DMS153 (cell line): ENCODE measurements around the gene CRK.

Experiments used
- DNase-seq: peaks from one replicate; lab custom pipeline; 2025; lab: John Stamatoyannopoulos, UW

CRK gene

DNA sequence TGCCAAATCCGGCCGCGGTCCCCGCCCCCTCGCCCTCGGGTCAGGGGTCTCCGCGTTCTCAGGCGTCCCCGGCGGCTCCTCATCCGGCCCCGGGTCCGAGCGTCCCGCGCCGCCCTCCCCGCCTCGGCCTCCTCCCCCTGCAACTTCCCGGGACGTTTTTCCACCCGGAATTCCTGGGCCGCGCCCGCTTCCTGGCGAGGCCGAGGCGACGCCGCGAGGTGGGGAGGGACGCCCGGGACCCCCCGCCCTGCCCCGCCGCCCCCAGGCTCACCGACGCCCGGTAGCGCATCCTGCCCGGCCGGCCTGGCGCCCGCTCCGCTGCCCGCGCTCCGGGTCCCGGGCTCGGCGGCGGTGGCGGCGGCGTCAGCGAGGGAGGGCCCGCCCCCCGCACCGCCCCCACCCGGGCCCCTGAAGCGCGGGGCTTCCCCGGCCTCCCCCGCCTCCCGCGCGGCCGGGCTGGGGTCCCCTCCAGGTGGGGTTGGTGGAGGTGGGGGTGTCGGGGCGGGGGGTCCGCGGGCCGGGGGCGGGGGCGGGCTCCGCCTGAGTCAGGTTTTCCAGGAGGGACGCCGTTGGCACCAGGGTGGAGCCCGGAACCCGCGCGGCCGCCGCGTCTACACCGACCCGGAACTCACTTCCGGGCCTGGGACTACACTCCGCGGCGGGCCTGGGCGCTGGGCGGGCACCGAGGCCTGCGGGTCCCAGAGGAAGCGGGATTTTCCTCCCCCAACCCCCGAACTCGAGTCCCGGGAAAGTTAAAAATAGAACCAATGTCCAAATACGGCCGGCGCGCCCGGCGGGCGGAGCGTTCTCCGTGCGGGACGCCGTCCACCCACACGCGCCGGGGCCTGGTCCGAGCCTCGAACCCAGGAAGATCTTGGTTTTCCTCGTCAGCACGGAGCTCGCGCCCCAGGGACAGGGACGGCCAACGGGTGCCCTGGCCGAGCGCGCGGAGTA is 29.7 kb upstream of the CRK start:
- DNase-seq, result no peak

DNA sequence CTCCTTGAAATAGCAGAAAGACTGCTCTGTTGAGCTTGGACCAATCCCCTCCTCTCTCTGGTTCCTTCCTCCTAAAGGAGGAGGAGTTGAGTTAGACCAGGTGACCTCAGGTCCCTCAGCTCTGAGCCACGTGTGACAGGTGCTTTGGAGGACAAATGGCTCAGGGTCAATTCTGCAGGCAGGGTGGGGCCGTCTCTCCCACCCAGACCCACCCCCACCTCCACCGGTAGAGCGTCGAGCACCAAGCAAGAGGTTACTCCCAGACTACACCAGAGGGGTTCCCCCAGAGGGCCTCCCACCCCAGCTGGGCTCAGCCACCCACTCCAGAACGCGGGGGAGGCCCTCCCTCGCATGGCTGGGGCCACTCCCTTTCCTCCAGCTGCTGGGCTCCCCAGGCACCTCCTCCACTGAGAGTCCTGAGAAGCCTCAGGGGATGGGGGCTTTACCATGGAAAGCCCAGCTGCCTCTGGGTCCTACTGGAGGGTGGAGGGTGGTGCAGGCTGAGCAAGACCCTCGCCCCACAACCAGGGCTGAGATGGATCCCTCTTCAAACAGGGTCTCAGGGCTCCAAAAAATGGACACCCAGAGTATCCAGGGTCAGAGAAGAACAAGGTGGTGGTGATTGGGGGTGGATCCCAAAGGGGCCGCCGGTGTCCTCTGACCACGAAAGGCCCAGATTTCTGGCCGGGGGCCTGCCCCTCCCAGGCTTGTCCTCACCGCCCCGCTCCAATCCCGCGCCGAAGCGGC is 28.8 kb upstream of the CRK start:
- peak; percentile 16 for DNase-seq

DNA sequence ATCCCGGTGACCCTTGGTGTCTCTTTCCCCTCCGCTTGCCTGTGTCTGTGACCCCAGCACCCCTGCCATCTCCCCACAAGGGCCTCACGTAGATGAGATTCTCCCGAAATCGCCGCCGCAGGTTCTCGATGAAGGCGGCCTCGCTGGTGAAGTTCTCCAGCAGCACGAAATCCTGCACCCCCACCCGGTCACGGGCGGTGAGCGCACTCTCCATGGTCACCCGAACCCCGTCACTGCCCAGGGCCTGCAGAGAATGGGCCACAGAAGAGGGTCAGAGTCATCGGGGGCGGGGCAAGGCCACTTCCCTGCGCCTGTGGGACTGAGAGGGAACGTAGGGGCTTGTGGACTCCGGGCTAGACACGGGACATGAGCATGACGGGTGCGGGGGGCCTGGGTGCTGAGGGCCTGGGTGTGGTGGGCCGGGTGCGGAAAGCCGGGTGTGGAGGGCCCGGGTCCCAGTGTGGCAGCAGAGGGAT is 28.1 kb upstream of the CRK start:
- DNase-seq, result no peak

DNA sequence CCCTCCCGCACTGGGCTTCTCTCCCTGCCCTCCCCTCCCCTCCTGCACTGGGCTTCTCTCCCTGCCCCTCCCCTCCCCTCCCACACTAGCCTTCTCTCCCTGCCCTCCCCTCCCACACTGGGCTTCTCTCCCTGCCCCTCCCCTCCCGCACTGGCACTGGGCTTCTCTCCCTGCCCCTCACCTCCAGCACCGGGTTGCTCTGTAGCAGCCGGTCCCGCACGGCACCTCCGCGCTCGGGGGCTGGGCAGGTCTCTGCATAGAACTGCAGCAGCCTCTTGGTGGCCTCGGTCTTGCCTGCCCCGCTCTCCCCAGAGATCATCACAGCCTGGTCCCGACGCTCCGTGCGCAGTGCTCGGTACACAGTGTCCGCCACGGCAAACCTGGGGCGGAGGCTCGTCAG is 26.6 kb upstream of the CRK start:
- DNase-seq, result no peak

DNA sequence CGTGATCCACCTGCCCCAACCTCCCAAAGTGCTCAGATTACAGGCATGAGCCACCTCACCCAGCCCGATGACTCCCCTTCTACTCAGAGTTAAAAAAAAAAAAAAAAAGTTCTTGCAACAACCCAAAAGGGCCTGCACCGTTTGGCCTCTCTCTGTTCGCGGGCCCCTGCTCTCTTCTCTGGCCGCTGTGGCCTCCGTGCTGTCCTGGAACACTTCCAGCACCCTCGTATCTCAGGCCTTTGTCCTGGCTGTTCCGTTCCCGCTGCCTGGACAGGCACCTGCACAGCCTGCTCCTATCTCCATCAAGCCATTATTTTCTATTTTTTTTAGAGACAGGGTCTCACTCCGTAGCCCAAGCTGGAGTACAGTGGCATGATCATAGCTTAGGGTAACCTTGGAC is 25.7 kb upstream of the CRK start:
- no peak for DNase-seq

DNA sequence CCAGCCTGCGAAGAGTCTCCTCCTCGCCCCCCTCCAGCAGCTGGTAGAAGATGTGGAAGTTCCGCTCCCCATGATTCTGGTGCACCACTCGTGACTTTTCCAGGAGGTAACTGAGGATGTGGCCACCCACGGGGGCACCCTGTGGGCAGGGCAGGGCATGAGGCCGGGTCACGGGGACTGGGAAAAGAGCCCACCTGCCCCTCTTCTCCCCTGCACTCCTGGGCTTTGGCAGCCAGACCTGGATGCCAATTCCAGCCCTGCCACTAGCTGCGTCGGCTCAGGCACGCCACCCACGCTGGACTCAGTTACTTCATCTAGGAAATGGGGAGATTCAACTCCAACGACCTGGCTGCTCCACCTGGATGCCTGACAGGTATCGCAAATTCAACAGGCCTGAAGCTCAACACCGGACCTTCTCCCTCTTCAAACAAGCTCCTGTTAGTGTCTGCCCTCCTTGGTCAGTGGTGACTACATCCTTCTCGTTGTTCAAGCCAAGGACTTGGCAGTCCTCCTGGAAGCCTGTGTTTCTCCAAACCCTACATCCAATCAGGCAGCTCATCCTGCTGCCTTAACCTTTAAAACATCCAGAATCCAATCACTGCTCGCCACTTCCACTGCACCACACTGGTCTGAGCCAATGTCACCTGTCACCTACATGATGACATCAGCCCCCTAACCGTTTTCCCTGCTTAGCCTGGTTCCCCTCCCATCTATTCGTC is 24.9 kb upstream of the CRK start:
- no peak for DNase-seq

DNA sequence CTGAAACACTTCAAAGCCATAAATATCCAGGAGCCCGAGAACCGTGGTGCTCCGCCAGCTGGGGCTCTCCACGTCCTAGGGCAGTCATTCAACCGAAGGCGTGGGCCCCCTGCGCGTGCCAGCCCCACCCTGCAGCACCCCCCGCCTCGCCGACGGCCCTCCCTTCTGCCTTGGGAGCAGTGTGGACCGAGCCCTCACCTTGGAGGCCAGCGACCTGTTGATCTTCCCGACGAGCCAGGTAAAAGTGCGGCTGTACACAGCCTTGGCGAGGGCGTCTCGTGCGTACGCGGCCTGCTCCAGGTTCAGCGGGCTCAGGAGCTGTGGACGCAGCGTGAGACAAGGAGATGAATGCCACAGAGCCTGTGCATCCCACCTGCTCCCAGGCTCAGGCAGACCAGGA is 22.4 kb upstream of the CRK start:
- no peak for DNase-seq

DNA sequence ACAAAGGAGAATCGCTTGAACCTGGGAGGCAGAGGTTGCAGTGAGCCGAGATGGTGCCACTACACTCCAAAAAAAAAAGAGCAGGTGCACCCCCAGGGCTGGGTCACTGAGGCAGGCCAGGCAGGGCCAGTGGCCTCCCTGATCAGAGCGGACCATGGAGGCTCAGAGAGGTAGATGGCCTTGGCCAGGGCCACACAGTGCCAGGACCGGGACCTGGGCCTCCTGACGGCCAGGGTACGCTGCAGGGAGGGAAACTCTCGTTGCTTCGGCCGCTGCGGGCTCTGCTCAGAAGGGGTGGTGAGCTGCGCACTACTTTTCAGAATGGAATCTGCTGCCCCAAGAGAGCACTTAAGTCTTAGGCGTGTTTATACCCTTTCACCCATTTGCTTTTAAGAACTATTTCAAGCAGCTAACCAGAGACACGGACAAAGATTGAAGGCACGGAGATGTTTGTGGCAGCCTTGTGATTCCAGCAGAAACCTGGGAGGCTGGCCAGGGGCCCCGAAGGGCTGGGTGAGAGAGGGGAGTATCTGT is 19.4 kb upstream of the CRK start:
- DNase-seq, result no peak

DNA sequence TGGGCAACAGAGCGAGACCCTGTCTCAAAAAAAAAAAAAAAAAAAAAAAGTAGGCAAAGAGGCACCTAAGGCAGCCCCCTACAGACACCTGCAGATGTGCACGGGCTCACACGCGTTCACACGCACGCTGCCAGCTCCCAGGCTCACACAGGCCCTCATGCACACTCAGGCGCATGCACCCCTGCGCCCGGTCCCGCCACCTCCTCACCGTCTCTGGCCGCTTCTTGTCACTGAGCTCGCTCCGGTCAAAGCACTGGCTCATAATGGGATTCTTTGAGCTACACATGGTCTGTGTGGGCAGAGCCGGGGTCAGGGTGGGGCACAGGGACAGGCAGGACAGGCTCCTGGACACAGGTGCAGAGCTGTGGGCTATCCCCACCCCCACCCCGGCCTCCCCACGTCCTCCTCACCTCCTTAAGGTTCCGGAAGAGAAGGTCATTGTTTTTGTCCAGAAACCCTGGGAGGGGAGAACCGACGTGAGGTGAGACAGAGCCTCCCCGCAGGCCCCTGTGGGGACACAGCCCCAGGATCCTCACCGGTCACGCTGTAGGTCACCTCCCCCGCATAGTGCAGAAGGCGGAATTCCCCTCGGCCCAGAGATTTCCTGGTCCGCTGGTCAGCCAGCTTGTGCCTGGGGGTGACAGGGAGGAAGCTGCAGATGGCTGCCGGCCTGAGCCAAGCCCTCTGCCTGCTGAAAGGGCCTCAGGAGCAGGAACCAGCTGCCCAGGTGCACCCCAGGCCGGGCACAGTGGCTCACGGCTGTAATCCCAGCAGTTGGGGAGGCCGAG is 18.6 kb upstream of the CRK start:
- no peak for DNase-seq

GRCh38 chr17:1473841-1474240 is 17.8 kb upstream of the CRK start:
- DNase-seq, result no peak

DNA sequence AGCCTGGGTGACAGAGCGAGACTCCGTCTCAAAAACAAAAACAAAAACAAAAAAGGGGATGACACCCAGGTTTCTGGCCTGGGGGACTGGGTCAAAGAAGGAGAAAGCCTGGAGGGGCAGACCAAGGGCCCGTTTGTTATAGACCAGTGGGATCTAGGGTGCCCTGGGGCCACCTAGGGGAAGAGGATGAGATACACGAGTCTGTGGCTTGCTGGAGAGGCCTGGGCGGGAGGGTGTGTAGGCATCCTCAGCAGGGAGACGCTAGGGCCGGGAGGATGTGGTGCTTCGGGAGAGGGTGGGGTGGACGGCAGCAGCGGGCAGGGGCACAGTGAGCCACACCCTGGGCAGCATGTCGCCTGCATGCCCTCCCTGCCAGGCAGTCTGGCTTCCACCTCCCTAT is 17.1 kb upstream of the CRK start:
- DNase-seq, result no peak

GRCh38 chr17:1471911-1472821 is 16.1 kb upstream of the CRK start:
- no peak for DNase-seq

- no peak for DNase-seq
Observed at GRCh38 chr17:1471490-1471889, 15.5 kb upstream of the CRK start.

- DNase-seq, result no peak
Observed at GRCh38 chr17:1470755-1471462, 14.9 kb upstream of the CRK start.

GRCh38 chr17:1470071-1470754 is 14.2 kb upstream of the CRK start:
- no peak for DNase-seq

DNA sequence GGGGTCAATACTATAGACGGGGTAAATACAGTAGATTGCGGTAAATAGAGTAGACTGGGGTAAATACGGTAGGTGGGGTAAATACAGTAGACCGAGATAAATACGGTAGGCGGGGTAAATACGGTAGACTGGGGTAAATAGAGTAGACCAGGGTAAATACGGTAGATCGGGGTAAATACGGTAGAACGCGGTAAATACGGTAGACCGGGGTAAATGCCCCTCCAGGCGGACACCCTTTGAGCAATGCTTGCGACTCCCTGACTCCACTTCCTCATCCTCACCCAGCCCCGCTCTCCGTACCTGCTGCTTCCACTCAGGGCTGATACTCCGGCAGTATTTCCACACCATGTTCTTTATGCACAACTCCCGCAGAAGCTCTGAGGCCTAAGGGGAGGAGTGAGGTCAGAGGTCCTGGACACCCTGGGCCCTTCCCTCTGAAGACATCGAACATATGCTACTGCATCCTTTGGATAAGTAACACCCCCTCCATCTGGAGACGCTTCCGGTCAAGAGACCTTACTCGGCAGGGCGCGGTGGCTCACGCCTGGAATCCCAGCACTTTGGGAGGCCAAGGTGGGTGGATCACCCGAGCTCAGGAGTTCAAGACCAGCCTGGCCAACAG is 13.3 kb upstream of the CRK start:
- no peak for DNase-seq

GRCh38 chr17:1467898-1468492 is 12.0 kb upstream of the CRK start:
- no peak for DNase-seq

GRCh38 chr17:1467258-1467657 is 11.2 kb upstream of the CRK start:
- no peak for DNase-seq
